Thoracic aorta (tissue), 2 donors: ENCODE measurements around the gene CASP2. TPM values are rescaled to one million over a fixed set of nuclear protein-coding genes. Genes with fewer than 3 reads are reported as not detected.

ENCODE experiments used
- ATAC-seq: fragments of 150-250 bp; one replicate; pipeline ENCODE4 v1.8.0; 2017; ENCODE audit warnings: low read depth; ENCODE audit not compliant: insufficient number of reproducible peaks, low FRiP score
- DNase-seq: peaks from one replicate; pipeline ENCODE4 v3.0.0-alpha.2; 2020; ENCODE audit warnings: low spot score
- H3K27ac ChIP-seq, 2 donors: fragments of 200-600 bp; sonication (generic); 1 replicate in 1 of 2; 2 replicates in 1 of 2; pipeline ENCODE4 v1.5.1; 2016; ENCODE audit warnings: mild to moderate bottlenecking in 2 of 2, moderate library complexity in 2 of 2
- H3K27me3 ChIP-seq: fragments of 200-600 bp; sonication (generic); replicated peaks from 2 replicates; pipeline ENCODE4 v1.6.0; 2016; ENCODE audit warnings: mild to moderate bottlenecking; ENCODE audit not compliant: insufficient read depth
- H3K36me3 ChIP-seq: fragments of 200-600 bp; sonication (generic); one replicate; pipeline ENCODE4 v1.5.1; 2016
- H3K4me1 ChIP-seq, 2 donors: fragments of 200-600 bp; sonication (generic); 1 replicate in 1 of 2; 2 replicates in 1 of 2; pipeline versions ENCODE4 v1.5.1 to v1.6.0; 2016; ENCODE audit warnings: low read depth in 2 of 2, mild to moderate bottlenecking in 1 of 2; ENCODE audit not compliant: control insufficient read depth in 1 of 2
- H3K4me3 ChIP-seq: fragments of 200-600 bp; sonication (generic); 2 replicates; pipeline ENCODE4 v1.5.1; 2016; ENCODE audit warnings: mild to moderate bottlenecking
- H3K9me3 ChIP-seq: fragments of 200-600 bp; sonication (generic); 2 replicates; pipeline ENCODE4 v1.5.1; 2016
- total RNA-seq, 2 donors: library from RNA; depleted of rRNA; stranded (reverse); fragments of >200 nt; gene quantifications; one replicate each; pipeline versions ENCODE4 v1.1.0 to v1.2.3, GENCODE V29; 2016
- TF ChIP-seq, protein P1 (sequence below): fragments of 200-600 bp; sonication (generic); IDR thresholded peaks from one replicate; pipeline ENCODE4 v1.5.1; 2019; ENCODE audit warnings: antibody characterized with exemption

The CASP2 gene
- total RNA-seq, 2 donors from 2014 or later = 12.3 to 13.4 TPM

DNA sequence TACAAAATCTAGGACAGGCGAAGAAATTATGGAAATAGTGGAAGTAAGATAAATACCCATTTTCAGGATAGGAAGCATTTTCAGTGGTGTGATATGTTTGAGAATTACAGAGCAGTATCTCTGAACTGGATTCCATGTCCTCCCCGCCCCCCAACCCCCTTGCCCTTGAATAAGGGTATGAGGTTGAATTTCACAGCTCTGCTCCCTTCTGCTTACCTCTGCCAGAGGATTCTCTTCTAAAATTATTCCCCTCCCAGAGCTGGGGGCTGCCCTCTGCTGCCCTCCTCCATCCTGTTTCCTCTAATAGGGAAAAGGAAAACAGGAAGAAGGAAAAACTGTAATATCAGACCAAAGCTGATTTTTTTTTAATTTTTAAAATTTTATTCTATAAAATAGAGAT is 20.5 kb downstream of the CASP2 start:
- TF ChIP-seq, protein P1, sequence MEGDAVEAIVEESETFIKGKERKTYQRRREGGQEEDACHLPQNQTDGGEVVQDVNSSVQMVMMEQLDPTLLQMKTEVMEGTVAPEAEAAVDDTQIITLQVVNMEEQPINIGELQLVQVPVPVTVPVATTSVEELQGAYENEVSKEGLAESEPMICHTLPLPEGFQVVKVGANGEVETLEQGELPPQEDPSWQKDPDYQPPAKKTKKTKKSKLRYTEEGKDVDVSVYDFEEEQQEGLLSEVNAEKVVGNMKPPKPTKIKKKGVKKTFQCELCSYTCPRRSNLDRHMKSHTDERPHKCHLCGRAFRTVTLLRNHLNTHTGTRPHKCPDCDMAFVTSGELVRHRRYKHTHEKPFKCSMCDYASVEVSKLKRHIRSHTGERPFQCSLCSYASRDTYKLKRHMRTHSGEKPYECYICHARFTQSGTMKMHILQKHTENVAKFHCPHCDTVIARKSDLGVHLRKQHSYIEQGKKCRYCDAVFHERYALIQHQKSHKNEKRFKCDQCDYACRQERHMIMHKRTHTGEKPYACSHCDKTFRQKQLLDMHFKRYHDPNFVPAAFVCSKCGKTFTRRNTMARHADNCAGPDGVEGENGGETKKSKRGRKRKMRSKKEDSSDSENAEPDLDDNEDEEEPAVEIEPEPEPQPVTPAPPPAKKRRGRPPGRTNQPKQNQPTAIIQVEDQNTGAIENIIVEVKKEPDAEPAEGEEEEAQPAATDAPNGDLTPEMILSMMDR = no peak

DNA sequence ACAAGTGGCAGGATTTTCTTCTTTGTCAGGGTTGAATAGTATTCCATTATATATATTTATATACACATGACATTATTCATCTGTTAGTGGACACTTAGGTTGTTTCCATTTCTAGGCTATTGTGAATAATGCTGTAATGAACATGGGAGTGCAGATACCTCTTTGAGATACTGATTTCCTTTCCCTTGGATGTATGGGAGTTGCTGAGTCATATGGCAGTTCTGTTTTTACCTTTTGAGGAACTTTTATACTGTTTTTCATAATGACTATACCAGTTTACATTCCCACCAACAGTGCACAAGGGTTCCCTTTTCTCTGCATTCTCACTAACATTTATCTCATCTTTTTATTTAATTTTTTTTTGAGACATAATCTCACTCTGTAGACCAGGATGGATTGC is 26.0 kb downstream of the CASP2 start:
- DNase-seq (no peak), ATAC-seq (no peak)
- no peak overlapping the region for H3K4me3 ChIP-seq
- H3K27ac ChIP-seq = no peak overlapping the region
- TF ChIP-seq, protein P1 = no peak
- no peaks in the 10 kb centered on the region for H3K4me1 ChIP-seq
- H3K36me3 ChIP-seq = peaks cover 4% of the 10 kb centered on the region
- no peaks in the 10 kb centered on the region for H3K9me3 ChIP-seq
- no peaks in the 10 kb centered on the region for H3K27me3 ChIP-seq

More for the DNA sequence above, 20.5 kb downstream of the CASP2 start:
- H3K27me3 ChIP-seq = no peaks in the 10 kb centered on the region
- ATAC-seq (no peak), DNase-seq (no peak)
- H3K36me3 ChIP-seq = peaks cover 38% of the 10 kb centered on the region
- H3K4me1 ChIP-seq = no peaks in the 10 kb centered on the region
- no peak overlapping the region for H3K27ac ChIP-seq
- H3K4me3 ChIP-seq = no peak overlapping the region
- no peaks in the 10 kb centered on the region for H3K9me3 ChIP-seq

GRCh38 chr7:143315776-143316175 is 27.6 kb downstream of the CASP2 start, which contains the start of gene CLCN1:
CLCN1 (plus strand) TSS chr7:143316111; CDS start chr7:143316213, 102 bp downstream.
- Histone ChIP-seq H3K27ac (no peak within 1 kb of the TSS), H3K4me3 (no peak within 1 kb of the TSS), H3K4me1 (no peaks in the 10 kb centered on the region), H3K27me3 (no peaks in the 10 kb centered on the region), H3K36me3 (no peaks in the 10 kb centered on the region), H3K9me3 (no peaks in the 10 kb centered on the region)
- DNase-seq (no peak), ATAC-seq (no peak)
- TF ChIP-seq, protein P1 = no peak

DNA sequence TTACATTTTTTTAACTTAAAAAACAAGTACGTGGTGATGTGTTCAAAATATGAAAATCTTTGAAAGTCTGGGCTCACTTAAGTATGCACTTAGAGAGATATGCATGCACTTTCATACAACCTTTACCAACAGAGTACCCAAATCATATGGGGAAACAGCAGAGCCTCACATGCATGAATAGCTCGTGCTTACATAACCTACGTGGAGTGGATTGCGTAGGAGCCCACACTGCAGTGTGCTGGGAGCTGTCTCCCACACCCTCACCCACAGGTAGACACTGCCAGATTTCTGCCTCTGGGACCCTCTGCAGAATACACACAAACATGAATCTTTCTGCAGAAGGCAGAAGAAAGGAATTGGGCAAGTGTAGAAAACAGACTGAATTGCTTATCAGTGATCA is 28.3 kb downstream of the CASP2 start:
- H3K4me1 ChIP-seq = no peaks in the 10 kb centered on the region
- no peaks in the 10 kb centered on the region for H3K9me3 ChIP-seq
- ATAC-seq (no peak), DNase-seq (no peak)
- no peak overlapping the region for H3K4me3 ChIP-seq
- TF ChIP-seq, protein P1 = no peak
- no peaks in the 10 kb centered on the region for H3K36me3 ChIP-seq
- no peaks in the 10 kb centered on the region for H3K27me3 ChIP-seq
- no peak overlapping the region for H3K27ac ChIP-seq

DNA sequence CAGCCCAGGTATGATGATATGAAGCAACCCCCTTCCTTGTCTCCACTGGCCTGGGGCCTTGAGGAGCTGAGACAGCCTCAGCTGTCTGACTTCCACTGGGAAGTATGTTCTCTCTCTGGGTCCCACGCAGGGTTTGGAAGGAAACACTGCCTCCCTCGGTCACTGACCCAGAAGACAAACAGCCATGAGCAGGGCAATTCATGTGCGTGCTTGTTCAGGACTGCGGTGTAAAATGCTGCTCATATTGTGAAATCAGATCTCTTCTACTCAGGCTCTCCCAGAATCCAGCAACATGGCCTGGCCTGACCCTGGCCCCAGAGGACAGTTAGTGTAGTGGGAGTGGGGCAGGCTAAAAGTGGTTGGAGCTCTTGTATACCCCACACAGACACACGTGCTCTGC is 30.5 kb downstream of the CASP2 start:
- TF ChIP-seq, protein P1 = no peak
- H3K36me3 ChIP-seq = no peaks in the 10 kb centered on the region
- no peaks in the 10 kb centered on the region for H3K9me3 ChIP-seq
- DNase-seq (no peak), ATAC-seq (no peak)
- H3K4me1 ChIP-seq = no peaks in the 10 kb centered on the region
- no peak overlapping the region for H3K27ac ChIP-seq
- no peak overlapping the region for H3K4me3 ChIP-seq
- H3K27me3 ChIP-seq = no peaks in the 10 kb centered on the region
